ENCODE results near the gene SLC39A12.

DNA sequence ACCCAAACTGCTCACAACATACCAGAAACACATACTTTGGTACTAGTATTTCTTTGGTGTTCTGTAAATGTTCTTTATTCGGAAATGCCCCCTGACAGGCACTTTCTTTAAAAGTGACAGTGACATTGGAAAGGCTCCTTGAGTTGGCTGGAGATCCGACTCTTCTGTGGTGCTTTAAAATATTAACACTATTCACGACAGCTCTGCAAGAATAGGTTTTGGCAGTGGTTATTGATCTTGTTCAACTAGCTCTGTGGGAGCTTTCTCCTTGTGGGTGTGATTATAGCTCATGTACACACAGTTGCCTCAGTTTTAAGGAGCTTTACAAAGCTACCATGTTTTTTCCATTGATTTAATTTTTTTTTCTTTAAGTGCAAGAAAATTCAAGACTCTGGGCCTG is 30.3 kb upstream of the SLC39A12 start:
- TF ChIP-seq JUNB (IDR thresholded peaks at IDR 0.05; ENCODE audit: unreplicated experiment): no peak
- TF ChIP-seq, protein P1, sequence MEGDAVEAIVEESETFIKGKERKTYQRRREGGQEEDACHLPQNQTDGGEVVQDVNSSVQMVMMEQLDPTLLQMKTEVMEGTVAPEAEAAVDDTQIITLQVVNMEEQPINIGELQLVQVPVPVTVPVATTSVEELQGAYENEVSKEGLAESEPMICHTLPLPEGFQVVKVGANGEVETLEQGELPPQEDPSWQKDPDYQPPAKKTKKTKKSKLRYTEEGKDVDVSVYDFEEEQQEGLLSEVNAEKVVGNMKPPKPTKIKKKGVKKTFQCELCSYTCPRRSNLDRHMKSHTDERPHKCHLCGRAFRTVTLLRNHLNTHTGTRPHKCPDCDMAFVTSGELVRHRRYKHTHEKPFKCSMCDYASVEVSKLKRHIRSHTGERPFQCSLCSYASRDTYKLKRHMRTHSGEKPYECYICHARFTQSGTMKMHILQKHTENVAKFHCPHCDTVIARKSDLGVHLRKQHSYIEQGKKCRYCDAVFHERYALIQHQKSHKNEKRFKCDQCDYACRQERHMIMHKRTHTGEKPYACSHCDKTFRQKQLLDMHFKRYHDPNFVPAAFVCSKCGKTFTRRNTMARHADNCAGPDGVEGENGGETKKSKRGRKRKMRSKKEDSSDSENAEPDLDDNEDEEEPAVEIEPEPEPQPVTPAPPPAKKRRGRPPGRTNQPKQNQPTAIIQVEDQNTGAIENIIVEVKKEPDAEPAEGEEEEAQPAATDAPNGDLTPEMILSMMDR (conservative IDR thresholded peaks at IDR 0.05; ENCODE audit: low read depth in 2 of 2): no peak
